GM12878 (cell line): ENCODE measurements around the gene IGIP.

Experiments
- BMI1 ChIP-seq: fragments of 450-650 bp; IDR thresholded peaks from 2 replicates; pipeline ENCODE4 v1.6.1; 2016; ENCODE audit warnings: mild to moderate bottlenecking, moderate library complexity, borderline replicate concordance
- CTCF ChIP-seq, 3 experiments: IDR thresholded peaks in 2 of 3; conservative IDR thresholded peaks in 1 of 3; 2 replicates each; pipeline ENCODE4 v1.5.1; 2011; ENCODE audit warnings: low read depth in 3 of 3, low read length in 3 of 3, mild to moderate bottlenecking in 3 of 3, control low read depth in 2 of 3, moderate library complexity in 2 of 3, inconsistent platforms in 1 of 3, mixed read lengths in 1 of 3; ENCODE audit not compliant: control insufficient read depth in 2 of 3, insufficient read depth in 1 of 3; ENCODE audit errors: extremely low read depth in 1 of 3
- HDAC6 ChIP-seq: fragments of 200-600 bp; sonication (generic); IDR thresholded peaks from one replicate; pipeline ENCODE4 v1.8.0; 2017; ENCODE audit warnings: antibody characterized with exemption; ENCODE audit not compliant: unreplicated experiment
- MAX ChIP-seq: IDR thresholded peaks from 2 replicates; pipeline ENCODE4 v1.6.1; 2012; ENCODE audit warnings: low read depth, low read length, improper control_type of control experiment
- MXI1 ChIP-seq: fragments of 150-350 bp; IDR thresholded peaks from 2 replicates; pipeline ENCODE4 v1.6.1; 2011; ENCODE audit warnings: low read depth, mild to moderate bottlenecking, inconsistent platforms, low read length, improper control_type of control experiment
- NFIC ChIP-seq: IDR thresholded peaks from 2 replicates; pipeline ENCODE4 v1.6.1; 2012; ENCODE audit warnings: low read depth, mild to moderate bottlenecking, inconsistent platforms, low read length, moderate library complexity
- PBX3 ChIP-seq: IDR thresholded peaks from 2 replicates; pipeline ENCODE4 v1.6.1; 2011; ENCODE audit warnings: mild to moderate bottlenecking, low read depth, low read length, moderate library complexity; ENCODE audit not compliant: insufficient replicate concordance
- POLR2A ChIP-seq: IDR thresholded peaks from 2 replicates; pipeline ENCODE4 v1.6.1; 2011; ENCODE audit warnings: low read depth, mild to moderate bottlenecking, low read length
- SUZ12 ChIP-seq: fragments of 200-600 bp; sonication (generic); IDR thresholded peaks from one replicate; pipeline ENCODE4 v1.6.1; 2018; ENCODE audit warnings: antibody characterized with exemption, mild to moderate bottlenecking; ENCODE audit not compliant: unreplicated experiment
- TAF1 ChIP-seq: IDR thresholded peaks from 2 replicates; pipeline ENCODE4 v1.6.1; 2011; ENCODE audit warnings: mild to moderate bottlenecking, low read depth, low read length, borderline replicate concordance
- ZBTB33 ChIP-seq: fragments of 450-650 bp; IDR thresholded peaks from 2 replicates; pipeline ENCODE4 v1.6.1; 2017; ENCODE audit warnings: mild to moderate bottlenecking
- ZNF274 ChIP-seq: IDR thresholded peaks from one replicate; pipeline ENCODE4 v1.8.0; 2011; ENCODE audit not compliant: insufficient read length, insufficient read depth

GRCh38 chr5:140133514-140134167 lies 7.9 kb downstream of the IGIP start:
- TF ChIP-seq NFIC = no peak
- TF ChIP-seq HDAC6 = no peak
- 0 out of 6 replicates have a peak, but pooled peaks of 1 of the 3 experiments have one; percentile 10 for TF ChIP-seq CTCF (IDR thresholded peaks at IDR 0.05 in 2 of 3, conservative IDR thresholded peaks at IDR 0.05 in 1 of 3; ENCODE audit: control insufficient read depth in 2 of 3, extremely low read depth in 1 of 3, insufficient read depth in 1 of 3, low read depth in 3 of 3, low read length in 3 of 3)
- TF ChIP-seq SUZ12 = no peak
- TF ChIP-seq TAF1 = no peak
- no peak for TF ChIP-seq MAX
- TF ChIP-seq ZNF274 = no peak
- no peak for TF ChIP-seq BMI1
- TF ChIP-seq MXI1 = no peak
- TF ChIP-seq ZBTB33 = no peak
- TF ChIP-seq POLR2A = no peak
- no peak for TF ChIP-seq PBX3
